GM23248 (cell line): ENCODE measurements around the gene CACNG1.

Experiments used
- EZH2 ChIP-seq: fragments of 200-600 bp; sonication (generic); IDR thresholded peaks from 2 replicates; pipeline ENCODE4 v1.6.1; 2018; ENCODE audit warnings: antibody characterized with exemption, mild to moderate bottlenecking; ENCODE audit not compliant: insufficient read depth, poor library complexity, severe bottlenecking
- EZH2phosphoT487 ChIP-seq: fragments of 200-600 bp; sonication (generic); IDR thresholded peaks from 2 replicates; pipeline ENCODE4 v1.6.1; 2018; ENCODE audit warnings: antibody characterized with exemption, moderate library complexity, mild to moderate bottlenecking, low read depth; ENCODE audit not compliant: insufficient read depth

DNA sequence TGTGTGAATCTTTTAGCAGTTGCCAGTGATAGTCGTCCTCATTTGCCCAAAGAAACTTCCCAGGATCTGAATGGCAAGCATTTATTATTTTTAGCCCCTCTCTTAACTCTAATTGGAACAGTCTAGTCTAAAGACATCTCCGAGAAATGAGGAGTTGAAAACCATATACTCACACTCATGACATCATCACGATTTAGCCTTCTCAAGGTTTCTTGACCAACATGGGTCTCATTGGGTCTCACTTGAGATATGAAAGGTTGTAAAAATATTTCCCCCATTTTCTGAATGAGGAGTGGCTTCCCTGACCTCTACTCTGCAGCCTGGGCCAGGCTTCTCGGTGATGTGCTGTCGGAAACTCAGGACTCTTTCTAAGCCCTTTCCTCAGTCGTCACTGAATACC, 37.1 kb upstream of the CACNG1 start:
- TF ChIP-seq EZH2phosphoT487 (no peak), EZH2 (no peak)
